HG02588 (cell line): ENCODE results near the gene ADAMTS1.

Experiments used
- ATAC-seq: cut with Tn5 transposase; IDR thresholded peaks from one replicate; pipeline ENCODE4 v1.9.1; 2021; ENCODE audit warnings: mild to moderate bottlenecking, moderate library complexity; ENCODE audit not compliant: unreplicated experiment

ADAMTS1 gene

GRCh38 chr21:26818906-26819305 lies 26.3 kb downstream of the ADAMTS1 start:
- no peak for ATAC-seq

GRCh38 chr21:26815197-26815596 lies 30.0 kb downstream of the ADAMTS1 start:
- ATAC-seq = no peak

- ATAC-seq = no peak
Measured at GRCh38 chr21:26814386-26814785, 30.8 kb downstream of the ADAMTS1 start.

GRCh38 chr21:26813426-26813998 lies 31.7 kb downstream of the ADAMTS1 start:
- no peak for ATAC-seq

GRCh38 chr21:26812173-26812572 lies 33.0 kb downstream of the ADAMTS1 start:
- ATAC-seq = no peak

GRCh38 chr21:26811482-26811881 lies 33.7 kb downstream of the ADAMTS1 start:
- ATAC-seq = no peak

GRCh38 chr21:26810676-26811415 lies 34.4 kb downstream of the ADAMTS1 start:
- no peak for ATAC-seq

- no peak for ATAC-seq
Measured at GRCh38 chr21:26810266-26810665, 34.9 kb downstream of the ADAMTS1 start.

GRCh38 chr21:26809745-26810144 lies 35.5 kb downstream of the ADAMTS1 start:
- ATAC-seq = no peak

GRCh38 chr21:26806801-26807295 lies 38.4 kb downstream of the ADAMTS1 start:
- ATAC-seq = no peak

GRCh38 chr21:26804895-26805609 lies 40.2 kb downstream of the ADAMTS1 start:
- no peak for ATAC-seq

- ATAC-seq = no peak
Measured at GRCh38 chr21:26801498-26801897, 43.7 kb downstream of the ADAMTS1 start.

- ATAC-seq = no peak
Measured at GRCh38 chr21:26800970-26801431, 44.2 kb downstream of the ADAMTS1 start.

GRCh38 chr21:26800455-26800854 lies 44.8 kb downstream of the ADAMTS1 start:
- no peak for ATAC-seq

GRCh38 chr21:26800001-26800400 lies 45.2 kb downstream of the ADAMTS1 start:
- ATAC-seq = no peak

- ATAC-seq = no peak
Measured at GRCh38 chr21:26798856-26799751, 46.1 kb downstream of the ADAMTS1 start.

- ATAC-seq = no peak
Measured at GRCh38 chr21:26797878-26798456, 47.2 kb downstream of the ADAMTS1 start.

- no peak for ATAC-seq
Measured at GRCh38 chr21:26795866-26796329, 49.3 kb downstream of the ADAMTS1 start.

GRCh38 chr21:26795412-26795805 lies 49.8 kb downstream of the ADAMTS1 start:
- ATAC-seq = no peak
